GM18508 (cell line): ENCODE data around the gene ZBED1.
"Not testable (repeated sequence)": the region's sequence is repeated elsewhere in the genome, so short reads cannot be mapped to it uniquely, and the experiment has no call there.

Source experiments
- ATAC-seq: cut with Tn5 transposase; IDR thresholded peaks from one replicate; pipeline ENCODE4 v1.9.1; 2021; ENCODE audit warnings: moderate number of reproducible peaks; ENCODE audit not compliant: insufficient read depth, unreplicated experiment

ZBED1 gene

DNA sequence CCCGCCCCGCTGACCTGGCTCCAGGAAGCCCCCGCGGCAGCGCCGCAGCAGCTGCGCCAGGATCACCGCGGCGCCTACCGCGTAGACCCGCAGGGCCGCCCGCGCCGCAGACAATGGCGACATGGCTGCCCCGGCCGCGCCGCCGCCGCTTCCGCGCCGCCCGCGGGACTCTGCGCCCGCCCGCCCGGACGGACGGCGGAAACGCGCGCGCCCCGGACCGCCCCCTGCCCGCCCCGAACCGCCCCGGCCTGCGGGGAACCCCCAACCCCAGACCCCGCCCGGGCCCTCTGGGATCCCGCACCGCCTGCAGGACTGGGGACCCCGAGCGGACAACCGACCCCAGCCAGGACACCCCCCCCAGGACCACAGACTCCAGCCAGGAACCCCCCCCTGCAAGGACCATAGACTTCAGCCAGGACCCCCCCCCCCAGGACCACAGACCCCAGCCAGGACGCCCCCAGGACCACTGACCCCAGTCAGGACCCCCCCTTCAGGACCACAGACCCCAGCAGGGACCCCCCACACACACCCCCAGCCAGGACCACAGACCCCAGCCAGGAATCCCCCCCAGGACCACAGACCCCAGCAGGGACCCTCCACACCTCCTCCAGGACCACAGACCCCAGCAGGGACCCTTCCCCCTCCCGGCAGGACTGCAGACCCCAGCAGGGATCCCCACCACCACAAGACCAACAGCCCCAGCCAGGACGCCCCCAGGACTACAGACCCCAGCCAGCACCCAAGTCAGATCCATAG lies at the start of gene ZBED1, which contains the start of gene DHRSX:
TSS of gene ZBED1 (minus strand) at position 174 of the 756 bp plus-strand sequence. CDS start 10,257 bp downstream, outside the sequence.
TSS of gene DHRSX (minus strand) at position 174 of the 756 bp plus-strand sequence. CDS start at position 123, 51 bp downstream.
- ATAC-seq = no peak

DNA sequence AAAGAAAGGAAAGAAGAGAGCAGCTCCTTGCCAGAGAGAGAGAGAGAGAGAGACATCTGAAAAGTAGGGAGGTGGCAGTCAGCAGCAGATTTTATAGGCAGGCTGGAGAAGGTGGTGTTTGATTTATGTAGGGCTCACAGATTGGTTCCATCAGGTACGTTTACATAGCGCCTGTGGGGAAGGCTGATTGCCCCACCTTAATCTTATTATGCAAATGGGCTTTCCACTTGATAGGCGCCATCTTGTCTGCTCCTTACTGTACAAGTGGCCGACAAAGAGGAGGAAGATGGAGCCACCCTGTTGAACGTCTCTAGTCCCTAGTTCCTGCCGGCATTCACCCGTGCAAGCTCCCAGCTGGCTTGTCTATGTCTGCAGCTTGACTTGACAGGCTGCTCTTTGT lies 49.1 kb upstream of the ZBED1 start:
- no peak for ATAC-seq

DNA sequence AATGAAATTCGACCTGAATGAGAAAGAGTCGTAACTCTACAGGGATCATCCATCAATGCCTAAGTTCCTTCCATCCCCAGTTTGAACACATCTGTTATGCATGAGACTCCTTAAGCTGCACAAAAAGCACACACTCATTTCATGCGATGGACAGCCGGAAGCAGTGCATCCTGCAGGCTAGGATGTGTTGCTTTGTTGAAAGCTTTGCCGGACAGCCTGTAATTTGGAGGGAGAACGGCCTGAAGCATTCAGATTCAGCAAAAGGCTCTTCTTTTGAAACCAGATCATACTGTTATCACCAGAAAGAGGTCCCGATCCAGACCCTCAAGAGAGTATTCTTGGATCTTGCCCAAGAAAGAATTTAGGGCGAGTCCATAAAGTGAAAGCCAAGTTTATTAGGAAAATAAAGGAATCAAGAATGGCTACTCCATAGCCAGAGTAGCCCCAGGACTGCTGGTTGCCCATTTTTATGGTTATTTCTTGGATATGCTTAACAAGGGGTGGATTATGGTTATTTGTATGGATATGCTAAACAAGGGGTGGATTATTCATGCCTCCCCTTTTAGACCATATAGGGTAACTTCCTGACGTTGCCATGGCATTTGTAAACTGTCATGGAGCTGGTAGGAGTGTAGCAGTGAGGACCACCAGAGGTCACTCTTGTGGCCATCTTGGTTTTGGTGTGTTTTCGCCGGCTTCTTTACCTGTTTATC lies 48.1 kb upstream of the ZBED1 start:
- no peak for ATAC-seq

DNA sequence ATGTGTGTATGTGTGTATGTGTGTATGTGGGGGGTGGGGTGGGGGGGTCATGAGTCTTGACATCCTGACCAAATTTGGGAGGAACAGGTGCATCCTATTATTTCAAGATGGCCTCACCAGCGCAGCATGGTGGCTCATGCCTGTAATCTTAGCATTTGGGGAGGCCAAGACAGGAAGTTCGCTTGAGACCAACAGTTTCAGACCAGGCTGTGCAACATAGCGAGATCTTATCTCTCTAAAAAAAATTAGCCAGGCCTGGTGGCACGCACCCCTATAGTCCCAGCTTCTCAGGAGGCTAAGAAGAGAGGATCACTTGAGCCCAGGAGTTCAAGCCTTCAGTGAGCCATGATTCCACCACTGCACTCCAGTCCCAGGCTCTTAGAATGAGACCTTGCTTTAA lies 47.0 kb upstream of the ZBED1 start:
- no peak for ATAC-seq

DNA sequence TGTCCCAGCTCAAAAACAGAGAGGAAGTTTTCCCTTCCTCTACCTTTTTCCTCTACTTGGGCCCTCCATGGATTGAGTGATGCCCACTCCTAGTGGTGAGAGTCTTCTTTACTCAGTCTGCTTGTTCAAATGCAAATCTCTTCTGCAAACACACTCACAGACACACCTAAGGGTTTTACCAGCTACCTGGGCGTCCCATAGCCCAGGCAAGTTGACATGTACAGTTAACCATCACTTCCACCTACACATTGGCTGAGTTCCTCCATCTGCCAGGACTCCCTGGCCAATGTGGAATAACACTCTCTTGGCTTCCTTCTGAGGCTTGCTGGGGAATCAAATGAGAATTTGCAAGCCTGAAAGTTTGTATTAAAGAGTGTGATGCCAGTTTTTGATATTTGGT lies 45.7 kb upstream of the ZBED1 start:
- ATAC-seq = no peak

DNA sequence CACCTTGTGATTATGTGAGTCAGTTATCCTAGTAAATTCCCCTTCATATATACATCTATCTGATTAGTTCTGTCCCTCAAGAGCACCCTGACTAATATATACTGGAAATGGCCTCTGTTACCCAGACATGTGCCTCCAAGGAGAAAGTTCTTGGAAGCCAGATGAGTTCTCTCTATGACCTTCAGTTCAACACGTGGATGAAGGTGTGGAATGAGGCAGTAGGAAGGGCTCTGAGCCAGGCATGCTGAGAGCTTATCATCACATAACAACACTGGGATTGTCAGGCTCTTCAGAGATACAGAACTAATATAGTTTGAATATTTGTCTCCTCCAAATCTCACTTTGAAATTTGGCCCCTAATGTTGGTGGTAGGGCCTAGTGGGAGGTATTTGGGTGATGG lies 44.4 kb upstream of the ZBED1 start:
- no peak for ATAC-seq

DNA sequence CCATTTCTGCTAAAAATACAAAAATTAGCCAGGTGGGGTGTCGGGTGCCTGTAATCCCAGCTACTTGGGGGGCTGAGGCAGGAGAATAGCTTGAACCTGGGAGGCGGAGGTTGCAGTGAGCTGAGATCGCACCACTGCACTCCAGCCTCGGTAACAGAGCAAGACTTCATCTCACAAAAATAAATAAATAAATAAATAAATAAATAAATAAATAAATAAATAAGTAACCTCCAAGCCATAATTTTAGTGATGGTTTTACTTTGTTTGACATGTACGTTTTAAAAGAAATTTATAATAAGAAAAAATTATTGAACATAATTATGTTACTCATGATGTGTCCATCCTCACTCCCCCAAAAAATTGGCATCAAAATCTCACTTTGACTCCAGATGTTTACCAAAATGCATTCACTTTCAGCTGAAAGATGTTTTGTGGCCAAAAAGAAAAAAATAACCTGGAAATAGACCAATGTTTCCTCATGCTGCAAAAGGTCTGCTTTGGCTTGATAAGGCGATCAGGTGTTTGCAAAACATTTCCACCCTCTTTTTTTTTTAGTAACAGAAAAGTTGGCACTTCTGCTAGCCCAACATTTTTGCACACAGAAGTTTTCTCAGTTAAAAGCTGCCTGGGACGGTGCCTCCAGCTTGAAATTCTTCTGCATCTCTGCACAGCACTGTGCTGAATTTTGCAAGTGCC lies 42.2 kb upstream of the ZBED1 start:
- no peak for ATAC-seq

DNA sequence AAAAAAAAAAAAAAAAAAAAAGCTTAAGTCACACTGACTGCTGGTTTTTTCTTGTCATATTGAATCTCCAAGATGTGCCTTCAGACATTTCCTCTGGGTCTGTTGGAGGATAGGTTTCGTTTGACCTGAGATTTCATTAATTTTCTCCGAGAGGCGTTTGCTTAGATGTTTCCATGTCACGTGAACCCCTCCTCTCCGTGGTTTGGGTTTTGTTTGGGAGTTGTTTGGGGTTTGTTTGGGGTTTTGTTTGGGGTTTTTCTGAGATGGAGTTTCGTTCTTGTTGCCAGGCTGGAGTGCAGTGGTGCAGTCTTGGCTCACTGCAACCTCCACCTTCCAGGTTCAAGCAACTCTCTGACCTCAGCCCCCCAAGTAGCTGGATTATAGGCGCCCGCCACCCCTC lies 40.8 kb upstream of the ZBED1 start:
- ATAC-seq = no peak

DNA sequence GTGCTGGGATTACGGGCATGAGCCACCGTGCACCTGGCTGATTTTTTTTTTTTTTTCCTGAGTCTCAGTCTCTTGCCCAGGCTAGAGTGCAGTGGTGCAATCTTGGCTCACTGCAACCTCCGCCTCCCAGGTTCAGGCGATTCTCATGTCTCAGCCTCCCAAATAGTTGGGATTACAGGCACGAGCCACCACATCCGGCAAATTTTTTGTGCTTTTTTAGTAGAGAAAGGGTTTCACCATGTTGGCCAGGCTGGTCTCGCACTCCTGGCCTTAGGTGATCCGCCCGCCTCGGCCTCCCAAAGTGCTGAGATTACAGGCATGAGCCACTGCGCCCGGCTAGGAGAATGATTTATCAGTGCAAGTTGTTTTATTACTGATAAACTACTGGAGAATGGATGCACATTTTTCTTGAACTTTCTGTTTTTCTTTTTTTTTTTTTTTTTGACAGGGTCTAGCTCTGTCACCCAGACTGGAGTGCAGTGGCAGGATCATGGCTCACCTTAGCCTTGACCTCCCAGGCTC lies 39.7 kb upstream of the ZBED1 start:
- no peak for ATAC-seq

DNA sequence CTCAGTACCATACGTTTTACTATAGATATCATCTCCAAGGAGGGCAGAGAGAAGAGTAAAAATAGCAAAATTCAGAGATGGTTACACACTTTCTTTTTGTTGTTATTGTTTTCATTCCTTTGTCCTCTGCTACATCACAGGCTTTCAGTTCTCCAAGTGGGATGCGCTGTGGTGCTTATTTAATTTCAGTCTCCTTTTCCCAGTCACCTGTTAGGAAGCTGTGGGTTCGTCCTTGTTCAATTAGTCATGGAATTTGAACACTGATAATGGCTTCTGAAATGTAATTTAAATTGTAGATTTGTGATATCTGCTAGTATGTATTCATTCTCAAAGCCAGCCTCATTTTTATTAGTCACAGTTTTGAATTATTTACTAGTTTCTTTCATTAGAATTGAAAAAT lies 38.8 kb upstream of the ZBED1 start:
- no peak for ATAC-seq

DNA sequence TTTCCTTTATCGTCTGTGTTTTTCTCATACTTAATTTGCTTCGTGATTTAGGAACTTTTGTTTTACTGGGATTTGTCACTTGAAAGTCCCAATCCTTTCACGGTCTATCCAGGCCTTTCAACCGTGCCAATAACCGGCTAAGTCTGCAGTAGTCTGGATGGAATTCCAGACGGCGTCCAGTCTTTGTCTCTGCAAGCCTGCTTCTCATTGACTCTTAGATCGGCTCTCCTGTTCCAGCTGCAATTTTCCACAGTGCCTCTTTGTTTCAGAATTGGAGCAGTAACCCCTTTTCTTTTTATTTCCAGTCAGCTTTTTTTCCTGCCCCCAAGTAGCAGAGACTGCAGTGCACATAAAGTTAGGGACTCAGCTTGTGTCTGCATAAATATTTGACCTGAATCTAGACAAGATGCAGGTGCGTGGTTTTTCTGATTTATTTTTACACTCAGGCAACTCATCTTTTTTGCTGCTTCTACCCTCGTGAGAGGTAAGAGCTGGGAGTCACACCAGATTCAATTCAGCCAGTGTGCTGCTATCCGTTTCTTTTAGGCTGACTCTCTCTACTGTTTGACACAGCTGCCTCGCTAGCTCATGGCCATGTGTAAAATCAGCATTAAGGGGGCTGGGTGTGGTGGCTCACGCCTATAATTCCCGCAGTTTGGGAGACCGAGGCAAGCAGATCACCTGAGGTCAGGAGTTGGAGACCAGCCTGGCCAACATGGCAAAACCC lies 37.4 kb upstream of the ZBED1 start:
- ATAC-seq = no peak

DNA sequence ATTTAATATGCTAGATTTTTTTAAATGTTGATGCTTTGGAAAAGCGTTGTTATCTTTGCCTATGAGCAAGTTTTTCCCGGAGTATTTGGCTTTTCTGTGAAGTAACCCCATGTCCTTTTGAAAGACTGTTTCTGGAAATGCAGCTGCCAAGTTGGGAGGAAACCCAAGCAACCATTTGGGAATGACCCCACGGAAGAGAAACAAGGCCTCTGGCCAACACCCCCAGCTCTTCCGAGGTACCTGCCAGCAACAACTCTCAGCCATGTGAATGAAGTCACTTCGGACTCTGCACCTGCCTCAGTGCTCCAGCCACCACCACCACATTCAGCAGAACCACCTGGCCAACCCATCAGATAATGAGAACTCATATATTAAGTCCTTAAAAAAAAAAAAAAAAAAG lies 36.2 kb upstream of the ZBED1 start:
- ATAC-seq = no peak

DNA sequence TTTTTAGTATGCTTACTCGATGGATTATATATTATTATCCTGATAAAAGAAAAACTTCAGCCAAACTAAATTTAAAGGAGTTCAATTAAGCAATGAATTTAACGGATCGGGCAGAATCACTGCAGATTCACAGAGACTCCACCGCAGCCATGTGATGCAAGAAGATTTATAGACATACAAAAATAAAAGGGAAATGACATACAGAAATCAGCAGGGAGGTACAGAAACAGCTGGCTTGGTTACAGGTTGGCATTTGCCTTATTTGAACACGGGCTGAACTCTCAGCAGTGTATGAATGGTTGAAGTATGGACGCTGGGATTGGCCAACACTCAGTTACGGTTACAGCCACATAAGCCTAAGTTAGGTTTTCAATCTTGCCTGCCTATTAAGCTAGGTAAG lies 35.4 kb upstream of the ZBED1 start:
- ATAC-seq = no peak

DNA sequence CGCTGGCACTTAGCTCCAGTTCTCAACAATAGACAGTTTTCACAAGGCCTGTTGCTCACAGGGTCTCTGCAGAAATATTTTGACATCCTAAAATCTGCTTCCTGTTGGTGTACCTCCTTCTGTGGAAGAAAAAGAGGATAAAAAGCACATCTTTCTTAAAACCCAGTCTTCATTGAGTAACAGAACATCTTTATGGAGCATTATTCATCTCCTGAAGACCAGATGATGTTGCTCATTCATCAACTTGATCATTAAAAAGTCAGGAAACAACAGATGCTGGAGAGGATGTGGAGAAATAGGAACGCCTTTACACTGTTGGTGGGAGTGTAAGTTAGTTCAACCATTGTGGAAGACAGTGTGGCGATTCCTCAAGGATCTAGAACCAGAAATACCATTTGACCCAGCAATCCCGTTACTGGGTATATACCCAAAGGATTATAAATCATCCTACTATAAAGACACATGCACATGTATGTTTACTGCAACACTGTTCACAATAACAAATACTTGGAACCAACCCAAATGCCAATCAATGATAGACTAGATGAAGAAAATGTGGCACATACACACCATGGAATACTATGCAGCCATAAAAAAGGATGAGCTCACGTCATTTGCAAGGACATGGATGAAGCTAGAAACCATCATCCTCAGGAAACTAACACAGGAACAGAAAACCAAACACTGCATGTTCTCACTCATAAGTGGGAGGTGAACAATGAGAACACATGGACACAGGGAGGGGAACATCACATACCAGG lies 33.7 kb upstream of the ZBED1 start:
- not testable (repeated sequence) for ATAC-seq

DNA sequence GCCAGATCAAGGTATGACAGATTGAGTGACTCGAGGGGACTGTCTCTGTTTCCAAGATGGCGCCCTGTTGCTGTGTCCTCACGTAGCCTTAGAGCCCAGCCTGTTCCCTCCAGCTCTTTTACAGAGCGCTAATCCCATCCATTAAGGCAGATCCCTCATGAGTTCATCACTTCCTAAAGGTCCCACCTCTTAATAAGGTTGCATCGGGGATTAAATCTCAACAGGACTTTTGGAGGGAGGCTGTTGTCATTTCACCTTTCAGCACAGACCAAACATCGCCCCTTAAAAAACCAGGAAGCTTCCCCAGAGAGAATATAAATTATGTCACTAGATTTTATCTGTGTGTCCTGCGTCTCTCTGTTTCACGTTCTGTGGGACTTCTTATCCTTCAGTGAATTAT lies 32.6 kb upstream of the ZBED1 start:
- ATAC-seq = no peak

DNA sequence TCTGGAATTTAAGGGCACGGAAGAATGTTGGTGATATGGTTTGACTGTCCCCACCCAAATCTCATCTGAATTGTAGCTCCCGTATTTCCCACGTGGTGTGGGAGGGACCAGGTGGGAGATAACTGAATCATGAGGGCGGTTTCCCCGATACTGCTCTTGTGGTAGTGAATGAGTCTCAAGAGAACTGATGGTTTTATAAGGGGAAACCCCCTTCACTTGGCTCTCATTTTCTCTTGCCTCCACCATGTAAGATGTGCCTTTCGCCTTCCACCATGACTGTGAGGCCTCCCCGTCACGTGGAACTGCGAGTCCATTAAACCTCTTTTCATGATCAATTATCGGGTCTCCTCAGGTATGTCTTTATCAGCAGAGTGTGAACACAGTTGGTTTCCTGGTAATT lies 25.6 kb upstream of the ZBED1 start:
- no peak for ATAC-seq

DNA sequence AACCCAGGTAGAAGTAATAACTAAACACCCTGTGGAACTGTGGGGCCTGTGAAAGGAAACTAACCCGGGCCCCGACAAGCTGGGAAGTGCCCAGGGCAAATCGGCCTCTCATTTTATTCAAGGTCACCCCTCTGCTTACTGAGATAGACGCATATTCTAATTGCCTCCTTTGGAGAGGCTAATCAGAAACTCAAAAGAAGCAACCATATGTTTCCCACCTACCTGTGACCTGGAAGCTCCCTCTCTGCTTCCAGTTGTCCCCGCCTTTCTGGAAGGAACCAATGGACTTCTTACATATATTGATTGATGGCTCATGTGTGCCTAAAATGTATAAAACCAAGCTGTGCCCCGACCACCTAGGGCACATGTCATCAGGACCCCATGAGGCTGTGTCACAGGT lies 23.1 kb upstream of the ZBED1 start:
- no peak for ATAC-seq

DNA sequence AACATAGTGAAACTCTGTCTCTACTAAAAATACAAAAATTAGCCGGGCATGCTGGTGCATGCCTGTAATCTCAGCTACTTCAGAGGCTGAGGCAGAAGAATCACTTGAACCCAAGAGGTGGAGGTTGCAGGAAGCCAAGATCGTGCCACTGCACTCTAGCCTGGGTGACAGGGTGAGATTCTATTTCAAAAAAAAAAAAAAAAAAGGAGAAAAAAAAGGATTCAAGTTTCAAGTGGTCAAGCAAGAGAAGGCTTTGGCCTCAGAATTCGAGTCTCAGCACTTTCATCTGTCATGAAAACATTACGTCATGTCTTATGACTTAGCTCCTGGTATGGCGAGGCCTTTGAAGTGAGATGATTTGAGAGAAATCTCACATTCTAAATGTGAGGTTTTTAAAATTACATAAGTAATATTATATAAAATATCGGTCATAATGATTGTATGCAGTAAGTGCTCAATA lies 21.2 kb upstream of the ZBED1 start:
- no peak for ATAC-seq

DNA sequence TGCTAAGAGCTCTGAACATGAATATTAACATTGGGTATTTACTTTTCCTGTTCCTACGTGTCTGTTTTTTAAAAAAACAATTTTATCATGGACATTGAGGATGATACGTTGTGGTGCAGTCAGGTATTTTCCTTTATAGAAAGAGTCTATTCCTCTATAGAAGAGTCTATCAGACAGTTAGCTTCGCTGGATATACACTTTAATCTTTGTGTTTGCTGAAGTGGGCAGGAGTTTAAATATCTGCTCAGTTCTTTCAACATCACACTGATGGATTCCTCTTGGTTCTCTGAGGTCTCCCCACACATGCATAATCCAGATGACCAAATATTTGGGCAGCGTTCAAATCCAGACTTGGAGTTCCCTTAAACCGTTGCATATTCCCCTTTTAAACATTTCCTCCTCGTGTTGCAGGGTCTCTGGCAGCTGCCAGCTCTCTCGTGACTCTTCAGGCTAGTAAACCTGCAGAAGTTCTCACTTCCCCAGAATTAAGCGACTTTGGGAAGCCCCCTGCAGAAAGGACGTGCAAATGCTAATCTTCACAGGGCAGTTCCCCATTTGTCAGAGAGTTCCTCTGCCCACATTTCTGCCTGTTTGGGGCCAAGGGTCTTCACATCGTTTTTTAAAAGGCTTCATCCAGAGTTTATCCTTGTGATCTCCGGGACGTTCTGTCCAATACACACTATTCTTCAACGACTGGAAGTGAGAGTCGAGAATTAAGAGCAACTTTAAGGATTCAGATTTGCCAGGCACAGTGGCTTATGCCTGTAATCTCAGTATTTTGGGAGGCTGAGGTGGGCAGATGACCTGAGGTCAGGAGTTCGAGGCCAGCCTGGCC lies 20.5 kb upstream of the ZBED1 start:
- ATAC-seq = peak; percentile 53
